Skeletal muscle satellite cell (primary cell): ENCODE data around the gene L1TD1.
"Not testable (repeated sequence)": the region's sequence is repeated elsewhere in the genome, so short reads cannot be mapped to it uniquely, and the experiment has no call there.

Source experiments
- H3K27me3 ChIP-seq: 2 replicates; pipeline ENCODE4 v1.7.0; 2013; ENCODE audit warnings: low read length; ENCODE audit not compliant: control insufficient read depth, insufficient read depth
- H3K36me3 ChIP-seq: 2 replicates; pipeline ENCODE4 v1.7.0; 2013; ENCODE audit warnings: mild to moderate bottlenecking, control low read depth, low read length; ENCODE audit not compliant: insufficient read depth
- H3K4me1 ChIP-seq: 2 replicates; pipeline ENCODE4 v1.7.0; 2013; ENCODE audit warnings: low read length; ENCODE audit not compliant: control insufficient read depth, insufficient read depth
- H3K4me2 ChIP-seq: 2 replicates; pipeline ENCODE4 v1.7.0; 2013; ENCODE audit warnings: mild to moderate bottlenecking, low read length
- H3K4me3 ChIP-seq: 2 replicates; pipeline ENCODE4 v1.7.0; 2013; ENCODE audit warnings: low read length
- H3K9ac ChIP-seq: 2 replicates; pipeline ENCODE4 v1.7.0; 2013; ENCODE audit warnings: mild to moderate bottlenecking, low read depth, low read length, moderate library complexity
- H3K9me3 ChIP-seq: replicated peaks from 2 replicates; pipeline ENCODE4 v1.7.0; 2013; ENCODE audit warnings: mild to moderate bottlenecking, control low read depth, low read length

The L1TD1 gene

DNA sequence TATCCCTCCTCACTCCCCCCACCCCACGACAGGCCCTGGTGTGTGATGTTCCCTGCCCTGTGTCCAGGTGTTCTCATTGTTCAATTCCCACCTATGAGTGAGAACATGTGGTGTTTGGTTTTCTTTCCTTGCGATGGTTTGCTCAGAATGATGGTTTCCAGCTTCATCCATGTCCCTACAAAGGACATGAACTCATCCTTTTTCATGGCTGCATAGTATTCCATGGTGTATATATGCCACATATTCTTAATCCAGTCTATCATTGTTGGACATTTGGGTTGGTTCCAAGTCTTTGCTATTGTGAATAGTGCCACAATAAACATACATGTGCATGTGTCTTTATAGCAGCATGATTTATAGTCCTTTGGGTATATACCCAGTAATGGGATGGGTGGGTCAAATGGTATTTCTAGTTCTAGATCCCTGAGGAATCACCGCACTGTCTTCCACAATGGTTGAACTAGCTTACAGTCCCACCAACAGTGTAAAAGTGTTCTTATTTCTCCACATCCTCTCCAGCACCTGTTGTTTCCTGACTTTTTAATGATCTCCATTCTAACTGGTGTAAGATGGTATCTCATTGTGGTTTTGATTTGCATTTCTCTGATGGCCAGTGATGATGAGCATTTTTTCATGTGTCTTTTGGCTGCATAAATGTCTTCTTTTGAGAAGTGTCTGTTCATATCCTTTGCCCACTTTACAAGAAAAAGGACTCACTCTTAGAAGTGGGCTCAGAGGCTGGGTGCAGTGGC, 45.2 kb downstream of the L1TD1 start:
- H3K27me3 ChIP-seq: not testable (repeated sequence)

GRCh38 chr1:62240651-62241370, 46.2 kb downstream of the L1TD1 start:
- no peak overlapping the region for H3K9ac ChIP-seq
- H3K36me3 ChIP-seq: no peaks in the 10 kb centered on the region
- H3K4me3 ChIP-seq: no peak overlapping the region
- H3K9me3 ChIP-seq: no peaks in the 10 kb centered on the region
- H3K4me2 ChIP-seq: no peak overlapping the region
- H3K4me1 ChIP-seq: peaks cover 13% of the 10 kb centered on the region
- H3K27me3 ChIP-seq: no peaks in the 10 kb centered on the region

More for the DNA sequence above, 45.2 kb downstream of the L1TD1 start:
- H3K9me3 ChIP-seq, H3K4me3 ChIP-seq, H3K4me2 ChIP-seq, H3K36me3 ChIP-seq, H3K9ac ChIP-seq: not testable (repeated sequence)
- H3K4me1 ChIP-seq: peaks cover 13% of the 10 kb centered on the region

DNA sequence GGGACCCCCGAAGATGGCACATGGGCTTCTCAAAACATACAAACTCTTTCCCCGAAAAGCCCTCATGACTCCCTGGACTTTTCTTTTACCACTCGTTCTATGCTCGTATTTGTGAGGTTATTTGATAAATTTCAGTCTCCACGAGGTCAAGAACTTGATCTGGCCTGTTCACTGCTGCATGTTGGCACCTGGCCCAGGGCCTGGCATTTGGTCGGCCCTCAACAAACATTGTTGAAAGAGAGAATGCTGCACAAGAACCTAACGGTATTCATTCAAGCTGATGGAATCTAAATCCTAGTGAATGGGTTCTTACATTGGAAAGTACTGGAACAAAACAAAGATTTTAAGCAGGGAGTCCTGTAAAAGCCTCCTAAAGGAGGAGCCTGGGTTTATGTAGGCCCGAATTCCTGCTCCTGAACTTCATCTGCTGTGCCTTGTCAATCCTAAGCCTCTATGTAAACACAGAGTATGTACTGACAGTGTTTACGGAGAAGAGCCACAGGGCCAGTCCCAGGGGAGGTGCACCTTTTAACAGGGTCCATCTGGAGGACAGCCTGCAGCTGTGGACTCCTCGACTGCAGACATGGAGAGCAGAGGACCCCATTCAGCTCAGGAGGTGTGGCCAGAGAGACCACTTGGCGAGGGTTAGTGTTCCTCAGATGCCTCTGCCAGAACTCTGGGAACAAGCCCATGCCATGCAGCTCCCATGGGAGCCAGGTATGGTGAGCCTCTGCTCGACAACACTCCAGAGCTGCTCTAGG, 46.9 kb downstream of the L1TD1 start:
- H3K4me2 ChIP-seq: no peak overlapping the region
- no peaks in the 10 kb centered on the region for H3K9me3 ChIP-seq
- H3K27me3 ChIP-seq: no peaks in the 10 kb centered on the region
- peaks cover 13% of the 10 kb centered on the region for H3K4me1 ChIP-seq
- H3K36me3 ChIP-seq: no peaks in the 10 kb centered on the region
- H3K4me3 ChIP-seq: no peak overlapping the region
- no peak overlapping the region for H3K9ac ChIP-seq

- not testable (repeated sequence) for H3K4me1 ChIP-seq, H3K9me3 ChIP-seq, H3K27me3 ChIP-seq, H3K9ac ChIP-seq, H3K36me3 ChIP-seq, H3K4me2 ChIP-seq, H3K4me3 ChIP-seq
These were observed 49.7 kb downstream of the L1TD1 start for GRCh38 chr1:62244380-62244779.

GRCh38 chr1:62245201-62245600, 50.6 kb downstream of the L1TD1 start:
- Histone ChIP-seq H3K4me3 (no peak overlapping the region), H3K9me3 (no peaks in the 10 kb centered on the region), H3K9ac (no peak overlapping the region), H3K27me3 (no peaks in the 10 kb centered on the region), H3K4me2 (no peak overlapping the region), H3K36me3 (no peaks in the 10 kb centered on the region), H3K4me1 (no peaks in the 10 kb centered on the region)

DNA sequence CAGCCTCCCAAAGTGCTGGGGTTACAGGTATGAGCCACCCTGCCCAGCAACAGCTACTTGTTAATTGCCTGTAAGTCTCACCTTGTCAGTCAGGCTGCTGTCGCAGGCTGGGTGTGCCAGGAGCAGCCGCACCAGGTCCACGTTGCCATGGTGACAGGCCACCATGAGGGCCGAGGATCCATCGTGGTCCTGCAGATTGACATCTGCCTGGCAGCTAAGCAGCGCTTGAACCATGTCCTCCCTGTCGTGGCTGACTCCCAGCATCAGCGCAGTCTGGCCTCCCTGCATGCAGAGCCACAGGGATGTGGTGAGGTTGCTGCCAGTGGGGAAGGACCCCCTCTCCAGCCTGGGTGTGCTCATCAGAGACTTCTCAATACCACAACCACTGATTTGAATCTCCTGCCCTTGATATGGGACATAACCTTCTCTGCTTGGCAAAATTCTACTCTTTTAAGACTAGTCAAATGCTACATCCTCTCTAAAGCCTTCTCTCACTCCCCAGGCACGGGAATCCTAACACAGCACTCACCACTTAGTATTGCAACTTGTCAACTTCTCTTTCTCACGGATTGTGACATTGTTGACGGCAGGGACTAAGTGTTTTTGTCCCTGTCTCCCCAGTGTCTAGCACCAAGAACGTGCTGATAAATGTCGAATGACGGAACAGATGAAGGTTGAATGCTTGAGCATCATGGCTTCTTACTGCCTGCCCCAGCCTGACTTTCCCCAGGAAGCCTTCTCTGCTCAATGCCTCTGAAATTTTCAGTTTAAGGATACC, 52.9 kb downstream of the L1TD1 start:
- H3K4me1 ChIP-seq: no peaks in the 10 kb centered on the region
- no peaks in the 10 kb centered on the region for H3K27me3 ChIP-seq
- no peak overlapping the region for H3K4me3 ChIP-seq
- H3K9me3 ChIP-seq: no peaks in the 10 kb centered on the region
- H3K36me3 ChIP-seq: no peaks in the 10 kb centered on the region
- H3K9ac ChIP-seq: no peak overlapping the region
- no peak overlapping the region for H3K4me2 ChIP-seq

GRCh38 chr1:62250126-62250726, 55.6 kb downstream of the L1TD1 start:
- no peaks in the 10 kb centered on the region for H3K27me3 ChIP-seq
- H3K4me2 ChIP-seq: no peak overlapping the region
- H3K36me3 ChIP-seq: no peaks in the 10 kb centered on the region
- no peak overlapping the region for H3K9ac ChIP-seq
- H3K4me3 ChIP-seq: no peak overlapping the region
- H3K9me3 ChIP-seq: no peaks in the 10 kb centered on the region
- H3K4me1 ChIP-seq: no peaks in the 10 kb centered on the region

DNA sequence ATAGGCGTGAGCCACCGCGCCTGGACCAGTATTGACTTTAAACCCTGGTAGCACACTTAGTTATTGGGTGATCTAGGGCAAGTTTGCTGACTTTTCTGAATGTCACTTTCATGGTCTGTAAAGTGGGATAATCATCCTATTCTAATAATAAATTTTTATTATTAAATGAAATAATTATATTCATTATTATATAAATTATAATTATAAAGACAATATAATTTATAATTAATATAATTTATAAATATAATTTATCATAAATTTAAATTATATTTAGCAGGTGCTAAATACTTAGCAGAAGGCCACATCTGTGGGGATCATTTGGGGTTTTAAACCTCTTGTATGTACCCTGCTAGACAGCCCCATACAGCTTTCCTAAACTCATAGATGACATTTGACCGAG, 64.9 kb downstream of the L1TD1 start:
- no peaks in the 10 kb centered on the region for H3K9me3 ChIP-seq
- H3K4me3 ChIP-seq: no peak overlapping the region
- no peaks in the 10 kb centered on the region for H3K36me3 ChIP-seq
- H3K4me1 ChIP-seq: no peaks in the 10 kb centered on the region
- no peak overlapping the region for H3K9ac ChIP-seq
- no peak overlapping the region for H3K4me2 ChIP-seq
- H3K27me3 ChIP-seq: no peaks in the 10 kb centered on the region

DNA sequence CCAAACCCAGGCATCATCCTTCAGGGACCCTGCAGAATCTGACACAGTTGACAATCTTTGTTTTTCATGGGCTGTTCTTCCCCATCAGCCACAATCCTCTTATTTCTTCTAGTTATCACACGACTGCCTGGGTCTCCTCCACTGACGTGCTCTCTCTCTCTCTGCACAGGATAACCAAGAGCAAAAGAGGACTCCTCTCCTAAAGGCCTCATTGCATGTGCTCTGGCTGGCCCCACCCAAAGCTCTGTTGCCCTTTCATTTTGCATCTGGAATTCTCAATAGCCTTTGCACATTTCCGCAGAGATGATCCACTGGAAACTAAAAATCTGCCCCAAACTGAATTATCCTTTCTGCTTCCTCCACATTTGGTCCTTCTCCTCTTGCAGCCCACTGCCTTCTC, 66.0 kb downstream of the L1TD1 start:
- Histone ChIP-seq H3K4me1 (no peaks in the 10 kb centered on the region), H3K27me3 (no peaks in the 10 kb centered on the region), H3K4me2 (no peak overlapping the region), H3K4me3 (no peak overlapping the region), H3K9ac (no peak overlapping the region), H3K36me3 (no peaks in the 10 kb centered on the region), H3K9me3 (no peaks in the 10 kb centered on the region)
